ENCODE results near the gene ERH. TPM values are rescaled to one million over a fixed set of nuclear protein-coding genes. Genes with fewer than 3 reads are reported as not detected.
"Not testable (repeated sequence)": the region's sequence is repeated elsewhere in the genome, so short reads cannot be mapped to it uniquely, and the experiment has no call there.

ERH gene
- total and polyA plus RNA-seq, 10 of the 15 experiments (the other 5 are each of a cell fraction or from before 2014, with no cell fraction given): 255 to 852 (median 382) TPM

DNA sequence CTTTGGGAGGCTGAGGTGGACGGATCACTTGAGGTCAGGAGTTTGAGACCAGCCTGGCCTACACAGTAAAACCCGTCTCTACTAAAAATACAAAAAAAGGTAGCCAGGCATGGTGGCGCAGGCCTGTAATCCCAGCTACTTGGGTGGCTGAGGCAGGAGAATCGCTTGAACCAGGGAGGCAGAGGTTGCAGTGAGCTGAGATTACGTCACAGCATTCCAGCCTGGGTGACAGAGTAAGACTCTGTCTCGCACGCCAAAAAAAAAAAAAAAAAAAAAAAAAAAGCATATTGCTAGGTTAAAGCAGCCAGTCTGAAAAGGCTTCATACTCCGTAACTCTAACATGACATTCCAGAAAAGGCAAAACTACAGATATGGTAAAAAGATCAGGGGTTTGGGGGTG, 6.7 kb downstream of the ERH start:
- peak overlapping the region; percentile 53 for H3K4me3 ChIP-seq
- ChIA-PET CTCF (interaction anchor here (0.9 to 1.8 kb wide), 4 partner anchors 10 to 40 kb away, joined by 3 to 6 read pairs (median 5); no protein-coding TSS in a partner anchor), RAD21 (ENCODE audit: unreplicated experiment) (interaction anchor here (0.6 to 11.7 kb wide), 7 partner anchors 13 to 381 kb away, joined by 3 to 143 read pairs (median 5); no protein-coding TSS in a partner anchor), POLR2A (interaction anchor here (0.6 to 2.1 kb wide), 10 partner anchors 8 to 1098 kb away, joined by 3 to 10 read pairs (median 5); no protein-coding TSS in a partner anchor), SMC1A (ENCODE audit: uncharacterized antibody, unreplicated experiment) (interaction anchor here (0.9 to 3.3 kb wide), 10 partner anchors 9 to 105 kb away, joined by 3 to 21 read pairs (median 5); no protein-coding TSS in a partner anchor)
- H2AFZ ChIP-seq (ENCODE audit: control insufficient read depth, low read depth, low read length); DNase-seq (ENCODE audit: low read depth, low spot score); H3K9me3 ChIP-seq (replicated peaks; ENCODE audit: control insufficient read depth, insufficient read depth, low read length); BruUV-seq (replicated peaks); H3K9ac ChIP-seq (ENCODE audit: control insufficient read depth, insufficient read depth, low read length); H4K20me1 ChIP-seq (ENCODE audit: control insufficient read depth, insufficient read depth); FAIRE-seq; ATAC-seq; in situ Hi-C loops (cut with MboI); H3K27me3 ChIP-seq (replicated peaks in 1 of 2; ENCODE audit: control insufficient read depth in 2 of 2, insufficient read depth in 2 of 2, low read length in 1 of 2): not testable (repeated sequence)
- TF ChIP-seq ATF7 (IDR thresholded peaks at IDR 0.05; ENCODE audit: low read depth) (0 out of 2 replicates have a peak, but pooled peaks have one; percentile 10), HDGF (IDR thresholded peaks at IDR 0.05) (peak; percentile 55; the same call in 1 of the 2 replicates)
- TF ChIP-seq, protein P1, sequence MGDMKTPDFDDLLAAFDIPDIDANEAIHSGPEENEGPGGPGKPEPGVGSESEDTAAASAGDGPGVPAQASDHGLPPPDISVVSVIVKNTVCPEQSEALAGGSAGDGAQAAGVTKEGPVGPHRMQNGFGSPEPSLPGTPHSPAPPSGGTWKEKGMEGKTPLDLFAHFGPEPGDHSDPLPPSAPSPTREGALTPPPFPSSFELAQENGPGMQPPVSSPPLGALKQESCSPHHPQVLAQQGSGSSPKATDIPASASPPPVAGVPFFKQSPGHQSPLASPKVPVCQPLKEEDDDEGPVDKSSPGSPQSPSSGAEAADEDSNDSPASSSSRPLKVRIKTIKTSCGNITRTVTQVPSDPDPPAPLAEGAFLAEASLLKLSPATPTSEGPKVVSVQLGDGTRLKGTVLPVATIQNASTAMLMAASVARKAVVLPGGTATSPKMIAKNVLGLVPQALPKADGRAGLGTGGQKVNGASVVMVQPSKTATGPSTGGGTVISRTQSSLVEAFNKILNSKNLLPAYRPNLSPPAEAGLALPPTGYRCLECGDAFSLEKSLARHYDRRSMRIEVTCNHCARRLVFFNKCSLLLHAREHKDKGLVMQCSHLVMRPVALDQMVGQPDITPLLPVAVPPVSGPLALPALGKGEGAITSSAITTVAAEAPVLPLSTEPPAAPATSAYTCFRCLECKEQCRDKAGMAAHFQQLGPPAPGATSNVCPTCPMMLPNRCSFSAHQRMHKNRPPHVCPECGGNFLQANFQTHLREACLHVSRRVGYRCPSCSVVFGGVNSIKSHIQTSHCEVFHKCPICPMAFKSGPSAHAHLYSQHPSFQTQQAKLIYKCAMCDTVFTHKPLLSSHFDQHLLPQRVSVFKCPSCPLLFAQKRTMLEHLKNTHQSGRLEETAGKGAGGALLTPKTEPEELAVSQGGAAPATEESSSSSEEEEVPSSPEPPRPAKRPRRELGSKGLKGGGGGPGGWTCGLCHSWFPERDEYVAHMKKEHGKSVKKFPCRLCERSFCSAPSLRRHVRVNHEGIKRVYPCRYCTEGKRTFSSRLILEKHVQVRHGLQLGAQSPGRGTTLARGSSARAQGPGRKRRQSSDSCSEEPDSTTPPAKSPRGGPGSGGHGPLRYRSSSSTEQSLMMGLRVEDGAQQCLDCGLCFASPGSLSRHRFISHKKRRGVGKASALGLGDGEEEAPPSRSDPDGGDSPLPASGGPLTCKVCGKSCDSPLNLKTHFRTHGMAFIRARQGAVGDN (IDR thresholded peaks at IDR 0.05): 0 out of 2 replicates have a peak, but pooled peaks have one; percentile 1
- TF ChIP-seq, protein P2, sequence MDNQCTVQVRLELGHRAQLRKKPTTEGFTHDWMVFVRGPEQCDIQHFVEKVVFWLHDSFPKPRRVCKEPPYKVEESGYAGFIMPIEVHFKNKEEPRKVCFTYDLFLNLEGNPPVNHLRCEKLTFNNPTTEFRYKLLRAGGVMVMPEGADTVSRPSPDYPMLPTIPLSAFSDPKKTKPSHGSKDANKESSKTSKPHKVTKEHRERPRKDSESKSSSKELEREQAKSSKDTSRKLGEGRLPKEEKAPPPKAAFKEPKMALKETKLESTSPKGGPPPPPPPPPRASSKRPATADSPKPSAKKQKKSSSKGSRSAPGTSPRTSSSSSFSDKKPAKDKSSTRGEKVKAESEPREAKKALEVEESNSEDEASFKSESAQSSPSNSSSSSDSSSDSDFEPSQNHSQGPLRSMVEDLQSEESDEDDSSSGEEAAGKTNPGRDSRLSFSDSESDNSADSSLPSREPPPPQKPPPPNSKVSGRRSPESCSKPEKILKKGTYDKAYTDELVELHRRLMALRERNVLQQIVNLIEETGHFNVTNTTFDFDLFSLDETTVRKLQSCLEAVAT (IDR thresholded peaks at IDR 0.05): peak; percentile 79
- 95% methylated on average over 6 of the region's 8 CpGs for WGBS (ENCODE audit: insufficient coverage, insufficient replicate concordance, low lambda C conversion rate, missing lambda C conversion rate)
- intact Hi-C loops (cut with micrococcal nuclease; ENCODE audit: unreplicated experiment): loop anchor here (10.0 kb wide), 1 partner anchor 223 kb away; the partner anchor contains the start of gene SUSD6
- peak overlapping the region; percentile 61 for H3K4me2 ChIP-seq (ENCODE audit: control insufficient read depth, insufficient read depth)
- peaks cover 89% of the 10 kb centered on the region for H3K79me2 ChIP-seq (ENCODE audit: control insufficient read depth, insufficient read depth, low read length)
- H3K27ac ChIP-seq (ENCODE audit: control insufficient read depth, insufficient read depth): peak overlapping the region; percentile 65
- H3K4me1 ChIP-seq (ENCODE audit: control insufficient read depth, insufficient read depth, low read length): peaks cover 29% of the 10 kb centered on the region
- peaks cover 8 to 58% of the 10 kb centered on the region in 2 experiments for H3K36me3 ChIP-seq (ENCODE audit: control insufficient read depth in 2 of 2, insufficient read depth in 2 of 2, low read length in 1 of 2)
